Activated T-cell treated with anti-CD3 and anti-CD28 coated beads, Interleukin-2, amount 50 U/mL, for 24 hours (primary cell): ENCODE results near the gene FFAR1.

Experiments used
- DNase-seq: peaks from one replicate; pipeline ENCODE4 v3.0.0-alpha.2; 2020
- H3K27ac Mint-ChIP-seq: 2 replicates; pipeline ENCODE4 v1.8.0; 2020; ENCODE audit warnings: mild to moderate bottlenecking, mixed read lengths
- H3K27me3 Mint-ChIP-seq: 2 replicates; pipeline ENCODE4 v1.8.0; 2020; ENCODE audit warnings: mixed read lengths
- H3K36me3 Mint-ChIP-seq: 2 replicates; pipeline ENCODE4 v1.8.0; 2020; ENCODE audit warnings: low read depth, mixed read lengths
- H3K4me1 Mint-ChIP-seq: 2 replicates; pipeline ENCODE4 v1.8.0; 2020; ENCODE audit warnings: low read depth, mixed read lengths
- H3K4me3 Mint-ChIP-seq: 2 replicates; pipeline ENCODE4 v1.8.0; 2020; ENCODE audit warnings: mild to moderate bottlenecking, moderate library complexity, mixed read lengths
- H3K9me3 Mint-ChIP-seq: 2 replicates; pipeline ENCODE4 v1.8.0; 2020; ENCODE audit warnings: mixed read lengths

FFAR1 gene

GRCh38 chr19:35344511-35345031 lies 3.1 kb upstream of the FFAR1 start:
- peaks cover 43% of the 10 kb centered on the region for H3K4me1 Mint-ChIP-seq
- no peak overlapping the region for H3K4me3 Mint-ChIP-seq
- no peak overlapping the region for H3K27ac Mint-ChIP-seq
- no peaks in the 10 kb centered on the region for H3K36me3 Mint-ChIP-seq
- peaks cover 4% of the 10 kb centered on the region for H3K27me3 Mint-ChIP-seq
- DNase-seq: no peak
- no peaks in the 10 kb centered on the region for H3K9me3 Mint-ChIP-seq

GRCh38 chr19:35345671-35346111 lies 2.0 kb upstream of the FFAR1 start:
- H3K4me1 Mint-ChIP-seq: peaks cover 44% of the 10 kb centered on the region
- peak overlapping the region; percentile 70 for H3K4me3 Mint-ChIP-seq
- peak overlapping the region; percentile 94 for H3K27ac Mint-ChIP-seq
- H3K36me3 Mint-ChIP-seq: no peaks in the 10 kb centered on the region
- H3K9me3 Mint-ChIP-seq: no peaks in the 10 kb centered on the region
- DNase-seq: no peak
- peaks cover 4% of the 10 kb centered on the region for H3K27me3 Mint-ChIP-seq

- Mint-ChIP-seq H3K4me3 (peak overlapping the region; percentile 70), H3K27ac (peak overlapping the region; percentile 94), H3K9me3 (no peaks in the 10 kb centered on the region), H3K27me3 (peaks cover 4% of the 10 kb centered on the region), H3K36me3 (no peaks in the 10 kb centered on the region), H3K4me1 (peaks cover 44% of the 10 kb centered on the region)
- DNase-seq: peak; percentile 77
Measured at GRCh38 chr19:35346193-35347052, 1.3 kb upstream of the FFAR1 start.

GRCh38 chr19:35347930-35348298 lies 212 bp downstream of the FFAR1 start:
- no peak for DNase-seq
- H3K9me3 Mint-ChIP-seq: no peaks in the 10 kb centered on the region
- peaks cover 49% of the 10 kb centered on the region for H3K4me1 Mint-ChIP-seq
- H3K4me3 Mint-ChIP-seq: peak overlapping the region; percentile 70
- H3K27me3 Mint-ChIP-seq: peaks cover 4% of the 10 kb centered on the region
- H3K36me3 Mint-ChIP-seq: no peaks in the 10 kb centered on the region
- H3K27ac Mint-ChIP-seq: peak overlapping the region; percentile 94

- Mint-ChIP-seq H3K27me3 (peaks cover 4% of the 10 kb centered on the region), H3K9me3 (no peaks in the 10 kb centered on the region), H3K36me3 (no peaks in the 10 kb centered on the region), H3K27ac (peak overlapping the region; percentile 2), H3K4me1 (peaks cover 51% of the 10 kb centered on the region), H3K4me3 (no peak overlapping the region)
- peak; percentile 29 for DNase-seq
Measured at GRCh38 chr19:35348911-35349611, 1.4 kb downstream of the FFAR1 start.

GRCh38 chr19:35349614-35350521 lies 2.2 kb downstream of the FFAR1 start:
- no peak for DNase-seq
- H3K36me3 Mint-ChIP-seq: no peaks in the 10 kb centered on the region
- peak overlapping the region; percentile 2 for H3K27ac Mint-ChIP-seq
- H3K4me1 Mint-ChIP-seq: peaks cover 51% of the 10 kb centered on the region
- no peak overlapping the region for H3K4me3 Mint-ChIP-seq
- no peaks in the 10 kb centered on the region for H3K9me3 Mint-ChIP-seq
- peaks cover 4% of the 10 kb centered on the region for H3K27me3 Mint-ChIP-seq

GRCh38 chr19:35350591-35350990 lies 2.9 kb downstream of the FFAR1 start:
- H3K9me3 Mint-ChIP-seq: no peaks in the 10 kb centered on the region
- peaks cover 47% of the 10 kb centered on the region for H3K4me1 Mint-ChIP-seq
- no peak for DNase-seq
- H3K27me3 Mint-ChIP-seq: peaks cover 3% of the 10 kb centered on the region
- no peak overlapping the region for H3K4me3 Mint-ChIP-seq
- no peak overlapping the region for H3K27ac Mint-ChIP-seq
- no peaks in the 10 kb centered on the region for H3K36me3 Mint-ChIP-seq

GRCh38 chr19:35351411-35352176 lies 3.9 kb downstream of the FFAR1 start:
- DNase-seq: no peak
- Mint-ChIP-seq H3K27ac (no peak overlapping the region), H3K4me1 (peaks cover 36% of the 10 kb centered on the region), H3K9me3 (no peaks in the 10 kb centered on the region), H3K4me3 (no peak overlapping the region), H3K36me3 (no peaks in the 10 kb centered on the region), H3K27me3 (no peaks in the 10 kb centered on the region)

GRCh38 chr19:35352177-35352447 lies 4.4 kb downstream of the FFAR1 start:
- Mint-ChIP-seq H3K36me3 (no peaks in the 10 kb centered on the region), H3K27ac (no peak overlapping the region), H3K9me3 (no peaks in the 10 kb centered on the region), H3K4me1 (peaks cover 31% of the 10 kb centered on the region), H3K27me3 (no peaks in the 10 kb centered on the region), H3K4me3 (no peak overlapping the region)
- DNase-seq: no peak

GRCh38 chr19:35352448-35353304 lies 5.0 kb downstream of the FFAR1 start:
- H3K27me3 Mint-ChIP-seq: no peaks in the 10 kb centered on the region
- H3K36me3 Mint-ChIP-seq: no peaks in the 10 kb centered on the region
- H3K4me3 Mint-ChIP-seq: no peak overlapping the region
- peak overlapping the region; percentile 59 for H3K27ac Mint-ChIP-seq
- H3K9me3 Mint-ChIP-seq: no peaks in the 10 kb centered on the region
- DNase-seq: peak; percentile 78
- H3K4me1 Mint-ChIP-seq: peaks cover 29% of the 10 kb centered on the region

GRCh38 chr19:35353635-35354034 lies 5.9 kb downstream of the FFAR1 start:
- H3K27me3 Mint-ChIP-seq: no peaks in the 10 kb centered on the region
- peaks cover 28% of the 10 kb centered on the region for H3K4me1 Mint-ChIP-seq
- no peaks in the 10 kb centered on the region for H3K9me3 Mint-ChIP-seq
- no peak for DNase-seq
- no peak overlapping the region for H3K4me3 Mint-ChIP-seq
- H3K36me3 Mint-ChIP-seq: no peaks in the 10 kb centered on the region
- no peak overlapping the region for H3K27ac Mint-ChIP-seq

GRCh38 chr19:35354898-35355297 lies 7.2 kb downstream of the FFAR1 start:
- no peaks in the 10 kb centered on the region for H3K27me3 Mint-ChIP-seq
- H3K36me3 Mint-ChIP-seq: no peaks in the 10 kb centered on the region
- no peaks in the 10 kb centered on the region for H3K9me3 Mint-ChIP-seq
- H3K27ac Mint-ChIP-seq: no peak overlapping the region
- peaks cover 17% of the 10 kb centered on the region for H3K4me1 Mint-ChIP-seq
- no peak overlapping the region for H3K4me3 Mint-ChIP-seq
- no peak for DNase-seq

GRCh38 chr19:35355791-35356460 lies 8.2 kb downstream of the FFAR1 start:
- peaks cover 17% of the 10 kb centered on the region for H3K4me1 Mint-ChIP-seq
- DNase-seq: no peak
- H3K9me3 Mint-ChIP-seq: no peaks in the 10 kb centered on the region
- H3K27me3 Mint-ChIP-seq: no peaks in the 10 kb centered on the region
- H3K4me3 Mint-ChIP-seq: no peak overlapping the region
- no peaks in the 10 kb centered on the region for H3K36me3 Mint-ChIP-seq
- H3K27ac Mint-ChIP-seq: no peak overlapping the region
